K562 (cell line): ENCODE data around the gene GRIN2A. TPM values are rescaled to one million over a fixed set of nuclear protein-coding genes. Genes with fewer than 3 reads are reported as not detected.

Experiments
- ATAC-seq: fragments of 200-7000 bp; cut with Tn5 transposase; 3 replicates; pipeline ENCODE4 v1.9.1; 2020; ENCODE audit warnings: moderate library complexity
- BruUV-seq: library from RNA; stranded (reverse); fragments of 400-500 nt; replicated peaks from 2 replicates; lab custom pipeline; 2021; lab: Mats Ljungman, UMichigan
- CTCF ChIA-PET: fragments of 300-600 bp; formaldehyde crosslinking; extraction: SDS; loops from one replicate; lab custom pipeline; 2021; ENCODE audit warnings: low intra/inter-chr PET ratio; lab: Yijun Ruan, JAX
- POLR2A ChIA-PET: fragments of 300-600, 350-650 bp; sonication (Branson Sonifier 250); formaldehyde crosslinking; extraction: SDS; loops from one replicate; lab custom pipeline; 2021; ENCODE audit warnings: antibody characterized with exemption, inconsistent platforms; lab: Yijun Ruan, JAX
- DNase-seq, 4 experiments: peaks; one replicate each; pipeline versions ENCODE4 v3.0.0 to v3.0.0-alpha.2; 2011 to 2018; ENCODE audit warnings: low spot score in 3 of 4, mixed read lengths in 3 of 4; ENCODE audit errors: extremely low read depth in 1 of 4
- FAIRE-seq: peaks from 2 replicates; lab custom pipeline; 2011; peaks lifted over from hg19 to GRCh38; lab: Jason Lieb, UNC
- H2AFZ ChIP-seq: 2 replicates; pipeline ENCODE4 v1.6.0; 2011; ENCODE audit warnings: low read depth, low read length, control low read depth, inconsistent platforms
- H3K27ac ChIP-seq: fragments of 200-600 bp; 3 replicates; pipeline ENCODE4 v1.8.0; 2011; ENCODE audit warnings: low read depth, mild to moderate bottlenecking, control low read depth, inconsistent platforms, low read length, moderate library complexity, mixed read lengths; ENCODE audit errors: extremely low read depth
- H3K27me3 ChIP-seq, 2 experiments: fragments of 300-600 bp in 1 of 2; 2 replicates in 1 of 2; 3 replicates in 1 of 2; pipeline versions ENCODE4 v1.6.0 to v1.8.0; 2011; ENCODE audit warnings: inconsistent platforms in 2 of 2, low read length in 2 of 2, mild to moderate bottlenecking in 1 of 2, mixed read lengths in 1 of 2, moderate library complexity in 1 of 2; ENCODE audit not compliant: control insufficient read depth in 2 of 2, insufficient read depth in 2 of 2
- H3K36me3 ChIP-seq: fragments of 300-600 bp; 3 replicates; pipeline ENCODE4 v1.8.0; 2011; ENCODE audit warnings: mild to moderate bottlenecking, low read length, inconsistent platforms; ENCODE audit not compliant: control insufficient read depth, insufficient read depth
- H3K4me1 ChIP-seq, 2 experiments: fragments of 200-600 bp in 1 of 2; replicated peaks in 1 of 2; 2 replicates in 1 of 2; 3 replicates in 1 of 2; pipeline versions ENCODE4 v1.5.1 to v1.8.0; 2011; ENCODE audit warnings: inconsistent platforms in 2 of 2, low read length in 2 of 2, mild to moderate bottlenecking in 1 of 2, mixed read lengths in 1 of 2, moderate library complexity in 1 of 2; ENCODE audit not compliant: control insufficient read depth in 2 of 2, insufficient read depth in 2 of 2
- H3K4me2 ChIP-seq: 2 replicates; pipeline ENCODE4 v1.6.1; 2011; ENCODE audit warnings: low read length, control low read depth, inconsistent platforms, mixed read lengths; ENCODE audit not compliant: insufficient read depth
- H3K4me3 ChIP-seq: fragments of 200-600 bp; sonication (generic), shearing (Covaris generic); 2 replicates; pipeline ENCODE4 v1.5.1; 2016; ENCODE audit warnings: control low read depth, inconsistent platforms
- H3K79me2 ChIP-seq: fragments of 200-600 bp; 3 replicates; pipeline ENCODE4 v1.8.0; 2011; ENCODE audit warnings: low read length, inconsistent platforms; ENCODE audit not compliant: control insufficient read depth, insufficient read depth
- H3K9ac ChIP-seq, 2 experiments: 2 replicates each; pipeline versions ENCODE4 v1.6.0 to v1.6.1; 2011; ENCODE audit warnings: low read depth in 2 of 2, low read length in 2 of 2, control low read depth in 1 of 2, inconsistent platforms in 1 of 2, mild to moderate bottlenecking in 1 of 2, mixed read lengths in 1 of 2; ENCODE audit not compliant: insufficient read depth in 1 of 2
- H3K9me1 ChIP-seq: one replicate; pipeline ENCODE4 v1.6.0; 2011; ENCODE audit warnings: inconsistent platforms, mild to moderate bottlenecking, low read length, moderate library complexity; ENCODE audit not compliant: control insufficient read depth, insufficient read depth
- H3K9me3 ChIP-seq: replicated peaks from 2 replicates; pipeline ENCODE4 v1.5.1; 2011; ENCODE audit warnings: low read depth, low read length, inconsistent platforms; ENCODE audit not compliant: control insufficient read depth, insufficient read depth
- H4K20me1 ChIP-seq: replicated peaks from 2 replicates; pipeline ENCODE4 v1.6.1; 2011; ENCODE audit warnings: low read length, inconsistent platforms, mixed read lengths; ENCODE audit not compliant: control insufficient read depth, insufficient read depth
- KHSRP ChIP-seq: fragments of 450-650 bp; IDR thresholded peaks from 2 replicates; pipeline ENCODE4 v1.6.1; 2017
- MYC ChIP-seq, 2 experiments: fragments of 250-450 bp in 1 of 2; sonication (Bioruptor Pico) in 1 of 2; IDR thresholded peaks; 2 replicates each; pipeline versions ENCODE4 v1.5.1 to v1.6.1; 2012 to 2021; ENCODE audit warnings: low read depth in 2 of 2, borderline replicate concordance in 1 of 2, improper control_type of control experiment in 1 of 2, low read length in 1 of 2, mild to moderate bottlenecking in 1 of 2, moderate library complexity in 1 of 2
- NR2F6 ChIP-seq: fragments of 450-650 bp; formaldehyde crosslinking; IDR thresholded peaks from 2 replicates; pipeline ENCODE4 v1.4.0; 2020; ENCODE audit warnings: mild to moderate bottlenecking
- SMARCE1 ChIP-seq: fragments of 450-650 bp; IDR thresholded peaks from 2 replicates; pipeline ENCODE4 v1.7.1; 2016; ENCODE audit warnings: mild to moderate bottlenecking
- ZEB2 ChIP-seq: fragments of 450-650 bp; IDR thresholded peaks from 2 replicates; pipeline ENCODE4 v1.6.1; 2016
- WGBS: fragments of 100-300 bp; shearing (Covaris generic); methylation state at CpG from one replicate; pipeline ENCODE4 v1.1.6; 2016; ENCODE audit warnings: low coverage, mixed read lengths; ENCODE audit not compliant: insufficient coverage; ENCODE audit errors: missing lambda C conversion rate; 5-methylcytosine and 5-hydroxymethylcytosine counted together
- in situ Hi-C: fragments of 300-500 bp; cut with MboI; formaldehyde crosslinking; loops from 4 replicates; pipeline ENCODE4 v1.15.0; 2018; ENCODE audit warnings: inconsistent platforms, mixed read lengths
- intact Hi-C: fragments of 100-400 bp; cut with micrococcal nuclease; formaldehyde crosslinking; loops from 2 replicates; pipeline ENCODE4 v1.14.2; 2022
- polyA plus RNA-seq, 8 experiments: library from polyadenylated mRNA; depleted of rRNA in 4 of 8; stranded (reverse) in 5 of 8; unstranded in 3 of 8; fragments of >200 nt; fragmentation: Nextera tagmentation in 2 of 8; fragmentation: Illumina TruSeq in 1 of 8; extraction: Ambion mirVana in 2 of 8; extraction: Trizol in 1 of 8; gene quantifications; 2 replicates each; pipeline versions ENCODE4 v1.2.1 to v1.2.3, GENCODE V29; 2011 to 2014; ENCODE audit warnings: inconsistent platforms in 1 of 8, missing spikeins in 1 of 8
- total RNA-seq, 7 experiments: library from RNA; depleted of rRNA in 6 of 7; stranded (reverse); fragments of >200 nt in 6 of 7; fragmentation: Illumina TruSeq in 2 of 7; extraction: Trizol in 2 of 7; gene quantifications; 2 replicates each; pipeline versions ENCODE4 v1.2.1 to v1.2.3, GENCODE V29; 2011 to 2021; ENCODE audit warnings: low replicate concordance in 1 of 7
- TF ChIP-seq, protein P1 (sequence below): fragments of 450-650 bp; IDR thresholded peaks from 2 replicates; pipeline ENCODE4 v1.6.1; 2016
- TF ChIP-seq, protein P2 (sequence below): sonication (generic); formaldehyde crosslinking; IDR thresholded peaks from 2 replicates; pipeline ENCODE4 v1.8.1; 2023; ENCODE audit warnings: mild to moderate bottlenecking, missing genetic modification reagents
- TF ChIP-seq, protein P3 (sequence below): IDR thresholded peaks from 3 replicates; pipeline ENCODE4 v1.6.1; 2011; ENCODE audit warnings: borderline replicate concordance, mild to moderate bottlenecking, moderate library complexity; ENCODE audit not compliant: insufficient read length; ENCODE audit errors: extremely low read depth
- TF ChIP-seq, protein P4 (sequence below), 2 experiments: fragments of 450-650 bp in 1 of 2; sonication (generic) in 1 of 2; formaldehyde crosslinking in 1 of 2; IDR thresholded peaks in 1 of 2; conservative IDR thresholded peaks in 1 of 2; 2 replicates each; pipeline versions ENCODE4 v1.6.1 to v1.8.1; 2016 to 2023; ENCODE audit warnings: mild to moderate bottlenecking in 2 of 2, moderate library complexity in 2 of 2, inconsistent platforms in 1 of 2, missing genetic modification reagents in 1 of 2

Gene GRIN2A
- total and polyA plus RNA-seq, 9 of the 15 experiments (the other 6 are each of a cell fraction or from before 2014, with no cell fraction given): not detected

DNA sequence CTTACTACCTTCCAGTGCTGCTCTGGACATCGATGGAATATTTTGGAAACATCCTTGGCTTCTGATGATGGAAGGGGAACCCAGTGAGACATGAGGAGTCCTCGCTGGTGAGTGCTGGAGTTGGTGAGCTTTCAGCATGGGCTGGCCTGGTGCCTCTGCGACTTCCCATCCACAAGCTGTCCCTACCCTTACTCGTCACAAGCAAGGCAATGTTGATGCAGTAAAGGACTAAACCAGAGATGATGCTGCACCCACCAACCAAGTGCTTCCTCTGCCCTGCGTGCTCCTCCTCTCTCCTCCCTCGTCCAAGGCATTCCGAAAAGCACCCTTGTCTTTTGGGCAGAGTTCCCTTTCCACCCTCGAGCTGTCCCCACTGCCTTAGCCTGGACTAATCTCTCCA lies 154.7 kb downstream of the GRIN2A start:
- H3K27ac ChIP-seq: no peak overlapping the region
- 0% methylated on average over 8 of the region's 8 CpGs for WGBS
- no peaks in the 10 kb centered on the region for H4K20me1 ChIP-seq
- ATAC-seq (no peak), FAIRE-seq (no peak), DNase-seq (no peak)
- H3K4me2 ChIP-seq: no peak overlapping the region
- TF ChIP-seq KHSRP: no peak
- TF ChIP-seq MYC (IDR thresholded peaks at IDR 0.05; ENCODE audit: low read depth, low read length): no peak
- TF ChIP-seq MYC (CRISPR knock-in tag; IDR thresholded peaks at IDR 0.05; ENCODE audit: borderline replicate concordance, low read depth): no peak
- TF ChIP-seq, protein P1, sequence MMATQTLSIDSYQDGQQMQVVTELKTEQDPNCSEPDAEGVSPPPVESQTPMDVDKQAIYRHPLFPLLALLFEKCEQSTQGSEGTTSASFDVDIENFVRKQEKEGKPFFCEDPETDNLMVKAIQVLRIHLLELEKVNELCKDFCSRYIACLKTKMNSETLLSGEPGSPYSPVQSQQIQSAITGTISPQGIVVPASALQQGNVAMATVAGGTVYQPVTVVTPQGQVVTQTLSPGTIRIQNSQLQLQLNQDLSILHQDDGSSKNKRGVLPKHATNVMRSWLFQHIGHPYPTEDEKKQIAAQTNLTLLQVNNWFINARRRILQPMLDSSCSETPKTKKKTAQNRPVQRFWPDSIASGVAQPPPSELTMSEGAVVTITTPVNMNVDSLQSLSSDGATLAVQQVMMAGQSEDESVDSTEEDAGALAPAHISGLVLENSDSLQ: no peak
- intact Hi-C loops (no loop called here), in situ Hi-C loops (no loop called here)
- H3K9ac ChIP-seq: no peak overlapping the region
- POLR2A ChIA-PET: interaction anchor here (0.6 to 0.9 kb wide), 2 partner anchors 9 to 20 kb away, joined by 4 read pairs; no protein-coding TSS in a partner anchor
- no peaks in the 10 kb centered on the region for H3K4me1 ChIP-seq
- no peaks in the 10 kb centered on the region for H3K36me3 ChIP-seq
- no peak overlapping the region for H2AFZ ChIP-seq
- no peaks in the 10 kb centered on the region for H3K79me2 ChIP-seq
- CTCF ChIA-PET: no interaction called here
- BruUV-seq: no TSS peak
- H3K27me3 ChIP-seq: peaks cover 0 to 8% of the 10 kb centered on the region in 2 experiments; a peak in 4 of 5 replicates
- H3K9me3 ChIP-seq: no peaks in the 10 kb centered on the region
- no peak overlapping the region for H3K4me3 ChIP-seq
- H3K9me1 ChIP-seq: no peaks in the 10 kb centered on the region

DNA sequence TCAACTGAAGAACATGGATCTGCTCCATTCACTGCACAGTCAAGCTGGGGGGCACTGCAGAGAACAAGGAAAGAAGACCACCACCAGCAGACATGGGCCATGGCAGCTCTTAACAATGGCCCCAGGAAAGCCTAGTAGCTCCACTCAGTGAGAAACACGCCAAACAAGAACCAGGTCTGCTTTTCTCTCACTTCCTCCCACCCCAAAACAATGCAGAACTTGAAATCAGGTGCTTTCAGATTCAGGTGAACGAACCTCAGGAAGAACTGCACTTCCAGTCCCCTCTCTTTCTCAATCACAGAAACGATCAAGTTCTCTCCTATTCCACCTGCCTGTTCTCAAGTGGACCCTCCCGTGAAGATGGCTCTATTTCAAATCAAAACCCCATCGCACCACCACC lies 155.6 kb downstream of the GRIN2A start:
- CTCF ChIA-PET: no interaction called here
- BruUV-seq: no TSS peak
- no peak overlapping the region for H2AFZ ChIP-seq
- TF ChIP-seq SMARCE1 (no peak), NR2F6 (CRISPR knock-in tag) (no peak), ZEB2 (no peak)
- TF ChIP-seq, protein P2, sequence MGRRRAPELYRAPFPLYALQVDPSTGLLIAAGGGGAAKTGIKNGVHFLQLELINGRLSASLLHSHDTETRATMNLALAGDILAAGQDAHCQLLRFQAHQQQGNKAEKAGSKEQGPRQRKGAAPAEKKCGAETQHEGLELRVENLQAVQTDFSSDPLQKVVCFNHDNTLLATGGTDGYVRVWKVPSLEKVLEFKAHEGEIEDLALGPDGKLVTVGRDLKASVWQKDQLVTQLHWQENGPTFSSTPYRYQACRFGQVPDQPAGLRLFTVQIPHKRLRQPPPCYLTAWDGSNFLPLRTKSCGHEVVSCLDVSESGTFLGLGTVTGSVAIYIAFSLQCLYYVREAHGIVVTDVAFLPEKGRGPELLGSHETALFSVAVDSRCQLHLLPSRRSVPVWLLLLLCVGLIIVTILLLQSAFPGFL (CRISPR knock-in tag): no peak
- TF ChIP-seq, protein P3, sequence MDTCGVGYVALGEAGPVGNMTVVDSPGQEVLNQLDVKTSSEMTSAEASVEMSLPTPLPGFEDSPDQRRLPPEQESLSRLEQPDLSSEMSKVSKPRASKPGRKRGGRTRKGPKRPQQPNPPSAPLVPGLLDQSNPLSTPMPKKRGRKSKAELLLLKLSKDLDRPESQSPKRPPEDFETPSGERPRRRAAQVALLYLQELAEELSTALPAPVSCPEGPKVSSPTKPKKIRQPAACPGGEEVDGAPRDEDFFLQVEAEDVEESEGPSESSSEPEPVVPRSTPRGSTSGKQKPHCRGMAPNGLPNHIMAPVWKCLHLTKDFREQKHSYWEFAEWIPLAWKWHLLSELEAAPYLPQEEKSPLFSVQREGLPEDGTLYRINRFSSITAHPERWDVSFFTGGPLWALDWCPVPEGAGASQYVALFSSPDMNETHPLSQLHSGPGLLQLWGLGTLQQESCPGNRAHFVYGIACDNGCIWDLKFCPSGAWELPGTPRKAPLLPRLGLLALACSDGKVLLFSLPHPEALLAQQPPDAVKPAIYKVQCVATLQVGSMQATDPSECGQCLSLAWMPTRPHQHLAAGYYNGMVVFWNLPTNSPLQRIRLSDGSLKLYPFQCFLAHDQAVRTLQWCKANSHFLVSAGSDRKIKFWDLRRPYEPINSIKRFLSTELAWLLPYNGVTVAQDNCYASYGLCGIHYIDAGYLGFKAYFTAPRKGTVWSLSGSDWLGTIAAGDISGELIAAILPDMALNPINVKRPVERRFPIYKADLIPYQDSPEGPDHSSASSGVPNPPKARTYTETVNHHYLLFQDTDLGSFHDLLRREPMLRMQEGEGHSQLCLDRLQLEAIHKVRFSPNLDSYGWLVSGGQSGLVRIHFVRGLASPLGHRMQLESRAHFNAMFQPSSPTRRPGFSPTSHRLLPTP: no peak
- TF ChIP-seq, protein P4, sequence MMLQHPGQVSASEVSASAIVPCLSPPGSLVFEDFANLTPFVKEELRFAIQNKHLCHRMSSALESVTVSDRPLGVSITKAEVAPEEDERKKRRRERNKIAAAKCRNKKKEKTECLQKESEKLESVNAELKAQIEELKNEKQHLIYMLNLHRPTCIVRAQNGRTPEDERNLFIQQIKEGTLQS (IDR thresholded peaks at IDR 0.05): no peak
- TF ChIP-seq, protein P4 (CRISPR knock-in tag; conservative IDR thresholded peaks at IDR 0.05): no peak

More for the DNA sequence above, 155.6 kb downstream of the GRIN2A start:
- H3K4me2 ChIP-seq: no peak overlapping the region
- ATAC-seq (no peak), FAIRE-seq (no peak), DNase-seq (no peak)
- no peak overlapping the region for H3K4me3 ChIP-seq
- no peaks in the 10 kb centered on the region for H3K4me1 ChIP-seq
- no peaks in the 10 kb centered on the region; the same call in 1 of the 2 replicates for H4K20me1 ChIP-seq
- H3K9ac ChIP-seq: no peak overlapping the region
- H3K79me2 ChIP-seq: no peaks in the 10 kb centered on the region
- no peak overlapping the region for H3K27ac ChIP-seq
- POLR2A ChIA-PET: no interaction called here
- WGBS: 0% methylated on average over 5 of the region's 5 CpGs
- intact Hi-C loops: no loop called here
- peaks cover 0 to 7% of the 10 kb centered on the region in 2 experiments; a peak in 3 of 5 replicates for H3K27me3 ChIP-seq
- H3K9me3 ChIP-seq: no peaks in the 10 kb centered on the region
- no peaks in the 10 kb centered on the region for H3K9me1 ChIP-seq
- no peaks in the 10 kb centered on the region for H3K36me3 ChIP-seq
- in situ Hi-C loops: no loop called here
